ENCODE measurements around the gene ALDH7A1.

DNA sequence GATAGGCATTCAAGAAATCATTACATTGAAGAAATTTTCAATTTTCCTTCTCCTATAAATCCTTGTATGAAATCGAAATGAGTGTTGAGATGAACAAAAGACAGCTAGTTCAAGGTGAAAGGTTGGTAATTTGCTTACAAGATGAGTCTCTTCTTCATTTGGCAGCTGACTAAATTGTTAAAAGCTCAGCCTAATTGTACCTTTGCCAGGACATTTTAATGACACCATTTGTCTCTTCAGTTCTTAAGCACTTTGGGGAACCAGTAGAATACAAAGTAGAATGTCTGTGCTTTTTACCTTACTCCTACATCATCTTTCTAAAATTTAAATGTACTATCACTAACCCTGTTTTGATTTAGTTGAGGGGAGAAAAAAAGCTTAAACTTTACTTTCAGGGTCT is 112.4 kb downstream of the ALDH7A1 start:
- TF ChIP-seq, protein P1, sequence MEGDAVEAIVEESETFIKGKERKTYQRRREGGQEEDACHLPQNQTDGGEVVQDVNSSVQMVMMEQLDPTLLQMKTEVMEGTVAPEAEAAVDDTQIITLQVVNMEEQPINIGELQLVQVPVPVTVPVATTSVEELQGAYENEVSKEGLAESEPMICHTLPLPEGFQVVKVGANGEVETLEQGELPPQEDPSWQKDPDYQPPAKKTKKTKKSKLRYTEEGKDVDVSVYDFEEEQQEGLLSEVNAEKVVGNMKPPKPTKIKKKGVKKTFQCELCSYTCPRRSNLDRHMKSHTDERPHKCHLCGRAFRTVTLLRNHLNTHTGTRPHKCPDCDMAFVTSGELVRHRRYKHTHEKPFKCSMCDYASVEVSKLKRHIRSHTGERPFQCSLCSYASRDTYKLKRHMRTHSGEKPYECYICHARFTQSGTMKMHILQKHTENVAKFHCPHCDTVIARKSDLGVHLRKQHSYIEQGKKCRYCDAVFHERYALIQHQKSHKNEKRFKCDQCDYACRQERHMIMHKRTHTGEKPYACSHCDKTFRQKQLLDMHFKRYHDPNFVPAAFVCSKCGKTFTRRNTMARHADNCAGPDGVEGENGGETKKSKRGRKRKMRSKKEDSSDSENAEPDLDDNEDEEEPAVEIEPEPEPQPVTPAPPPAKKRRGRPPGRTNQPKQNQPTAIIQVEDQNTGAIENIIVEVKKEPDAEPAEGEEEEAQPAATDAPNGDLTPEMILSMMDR (IDR thresholded peaks at IDR 0.05; ENCODE audit: low read length): no peak
- no peak for TF ChIP-seq EZH2 (optimal IDR thresholded peaks at IDR 0.05; ENCODE audit: low read depth, low read length)
